SK-N-SH (cell line): ENCODE data around the gene TMEM87B. TPM values are rescaled to one million over a fixed set of nuclear protein-coding genes. Genes with fewer than 3 reads are reported as not detected.

Source experiments
- CTCF ChIA-PET: fragments of 300-600, 350-600 bp; formaldehyde crosslinking; extraction: SDS; loops from one replicate; lab custom pipeline; 2021; lab: Yijun Ruan, JAX
- POLR2A ChIA-PET: fragments of 350-600 bp; sonication (Branson Sonifier 250); formaldehyde crosslinking; extraction: SDS; loops from one replicate; lab custom pipeline; 2020; ENCODE audit warnings: antibody characterized with exemption, inconsistent platforms; lab: Yijun Ruan, JAX
- DNase-seq: peaks from one replicate; pipeline ENCODE4 v3.0.0; 2012
- H2AFZ ChIP-seq: fragments of 200-600 bp; sonication (generic); 2 replicates; pipeline ENCODE4 v1.8.1; 2016; ENCODE audit warnings: antibody characterized with exemption, mild to moderate bottlenecking, low read depth
- H3F3A ChIP-seq: fragments of 200-600 bp; sonication (generic); replicated peaks from 2 replicates; pipeline ENCODE3; 2016; ENCODE audit warnings: antibody characterized with exemption, mild to moderate bottlenecking; ENCODE audit not compliant: insufficient read depth
- H3K27ac ChIP-seq, 2 experiments: fragments of 200-500 bp in 1 of 2; fragments of 200-600 bp in 1 of 2; sonication (Bioruptor generic) in 1 of 2; sonication (generic), shearing (Covaris generic) in 1 of 2; 2 replicates each; pipeline versions ENCODE4 v1.5.1 to v1.6.1; 2014 to 2016; ENCODE audit warnings: low read depth in 2 of 2, inconsistent platforms in 1 of 2, low read length in 1 of 2, mild to moderate bottlenecking in 1 of 2, mixed read lengths in 1 of 2
- H3K27me3 ChIP-seq: fragments of 200-600 bp; sonication (generic), shearing (Covaris generic); 2 replicates; pipeline ENCODE4 v1.6.1; 2016; ENCODE audit warnings: mixed run types; ENCODE audit not compliant: insufficient read depth
- H3K36me3 ChIP-seq, 2 experiments: fragments of 200-500 bp in 1 of 2; fragments of 200-600 bp in 1 of 2; sonication (Bioruptor generic) in 1 of 2; sonication (generic) in 1 of 2; replicated peaks in 1 of 2; 2 replicates each; pipeline versions ENCODE3 to v1.5.1; 2014 to 2016; ENCODE audit warnings: low read length in 1 of 2, mild to moderate bottlenecking in 1 of 2; ENCODE audit not compliant: insufficient read depth in 2 of 2, control insufficient read depth in 1 of 2
- H3K4me1 ChIP-seq, 2 experiments: fragments of 200-500 bp in 1 of 2; fragments of 200-600 bp in 1 of 2; sonication (Bioruptor generic) in 1 of 2; sonication (generic), shearing (Covaris generic) in 1 of 2; 2 replicates each; pipeline versions ENCODE4 v1.5.1 to v1.6.1; 2014 to 2016; ENCODE audit warnings: low read depth in 1 of 2, low read length in 1 of 2, mixed run types in 1 of 2; ENCODE audit not compliant: insufficient read depth in 2 of 2, control insufficient read depth in 1 of 2
- H3K4me2 ChIP-seq: fragments of 200-600 bp; sonication (generic), shearing (Covaris generic); 2 replicates; pipeline ENCODE4 v1.6.1; 2017; ENCODE audit warnings: mixed run types
- H3K4me3 ChIP-seq, 2 experiments: fragments of 200-500 bp in 1 of 2; fragments of 200-600 bp in 1 of 2; sonication (Bioruptor generic) in 1 of 2; sonication (generic), shearing (Covaris generic) in 1 of 2; 2 replicates each; pipeline versions ENCODE4 v1.5.1 to v1.8.1; 2014 to 2016; ENCODE audit warnings: low read depth in 2 of 2, inconsistent platforms in 1 of 2, low read length in 1 of 2, mild to moderate bottlenecking in 1 of 2, mixed read lengths in 1 of 2, moderate library complexity in 1 of 2
- H3K79me2 ChIP-seq: fragments of 200-600 bp; sonication (generic); 2 replicates; pipeline ENCODE4 v1.8.1; 2017; ENCODE audit warnings: mild to moderate bottlenecking; ENCODE audit not compliant: insufficient read depth
- H3K9ac ChIP-seq: fragments of 200-600 bp; sonication (generic); 2 replicates; pipeline ENCODE4 v1.6.1; 2017; ENCODE audit warnings: mixed run types
- H3K9me2 ChIP-seq: fragments of 200-600 bp; sonication (generic); 2 replicates; pipeline ENCODE4 v1.6.1; 2017; ENCODE audit warnings: mixed run types
- H3K9me3 ChIP-seq: fragments of 200-600 bp; sonication (generic); 2 replicates; pipeline ENCODE4 v1.6.1; 2017; ENCODE audit warnings: mixed run types, mild to moderate bottlenecking, moderate library complexity
- H4K20me1 ChIP-seq: fragments of 200-600 bp; sonication (generic); 2 replicates; pipeline ENCODE4 v1.6.1; 2017; ENCODE audit warnings: mild to moderate bottlenecking, mixed run types; ENCODE audit not compliant: insufficient read depth
- EP300 ChIP-seq, 2 experiments: IDR thresholded peaks; 2 replicates each; pipeline versions ENCODE4 v1.4.0 to v1.6.1; 2012; ENCODE audit warnings: borderline replicate concordance in 1 of 2, low read depth in 1 of 2, low read length in 1 of 2
- EZH2phosphoT487 ChIP-seq: fragments of 200-600 bp; sonication (generic); IDR thresholded peaks from 2 replicates; pipeline ENCODE4 v1.6.1; 2017; ENCODE audit warnings: low read depth, mixed run types, mild to moderate bottlenecking, antibody characterized with exemption, moderate library complexity, borderline replicate concordance
- FOXJ3 ChIP-seq: sonication (generic); formaldehyde crosslinking; IDR thresholded peaks from 2 replicates; pipeline ENCODE4 v1.5.1; 2020; ENCODE audit warnings: mild to moderate bottlenecking, missing genetic modification reagents
- MXI1 ChIP-seq: IDR thresholded peaks from 2 replicates; pipeline ENCODE4 v1.6.1; 2012; ENCODE audit warnings: mild to moderate bottlenecking, low read depth, low read length, improper control_type of control experiment
- PBX3 ChIP-seq: IDR thresholded peaks from 2 replicates; pipeline ENCODE4; 2012
- RAD21 ChIP-seq: IDR thresholded peaks from 2 replicates; pipeline ENCODE4 v1.6.1; 2012; ENCODE audit warnings: mild to moderate bottlenecking, low read length
- RCOR1 ChIP-seq: fragments of 150-350 bp; IDR thresholded peaks from 2 replicates; pipeline ENCODE4 v1.6.1; 2017; ENCODE audit warnings: antibody characterized with exemption, low read length
- SMC3 ChIP-seq: IDR thresholded peaks from 2 replicates; pipeline ENCODE4 v1.6.1; 2012; ENCODE audit warnings: low read depth, low read length, improper control_type of control experiment
- TCF12 ChIP-seq: IDR thresholded peaks from 2 replicates; pipeline ENCODE4 v1.4.0; 2012
- WGBS: methylation state at CpG from one replicate; pipeline ENCODE4 v1.1.6; 2017; ENCODE audit warnings: low lambda C conversion rate; 5-methylcytosine and 5-hydroxymethylcytosine counted together
- polyA plus RNA-seq, 3 experiments: library from polyadenylated mRNA; depleted of rRNA; stranded (reverse); fragments of >200 nt; gene quantifications; 2 replicates each; pipeline ENCODE4 v1.2.3, GENCODE V29; 2012
- TF ChIP-seq, protein P1 (sequence below): fragments of 150-350 bp; IDR thresholded peaks from 2 replicates; pipeline ENCODE4 v1.6.1; 2017; ENCODE audit warnings: antibody characterized with exemption, low read length, low read depth, borderline replicate concordance
- TF ChIP-seq, protein P2 (sequence below): IDR thresholded peaks from 2 replicates; pipeline ENCODE4 v1.6.1; 2012; ENCODE audit warnings: mild to moderate bottlenecking, low read depth, low read length, moderate library complexity

The TMEM87B gene
- polyA plus RNA-seq, 1 of the 3 experiments (the other 2 are of a cell fraction), result 7.9 TPM

DNA sequence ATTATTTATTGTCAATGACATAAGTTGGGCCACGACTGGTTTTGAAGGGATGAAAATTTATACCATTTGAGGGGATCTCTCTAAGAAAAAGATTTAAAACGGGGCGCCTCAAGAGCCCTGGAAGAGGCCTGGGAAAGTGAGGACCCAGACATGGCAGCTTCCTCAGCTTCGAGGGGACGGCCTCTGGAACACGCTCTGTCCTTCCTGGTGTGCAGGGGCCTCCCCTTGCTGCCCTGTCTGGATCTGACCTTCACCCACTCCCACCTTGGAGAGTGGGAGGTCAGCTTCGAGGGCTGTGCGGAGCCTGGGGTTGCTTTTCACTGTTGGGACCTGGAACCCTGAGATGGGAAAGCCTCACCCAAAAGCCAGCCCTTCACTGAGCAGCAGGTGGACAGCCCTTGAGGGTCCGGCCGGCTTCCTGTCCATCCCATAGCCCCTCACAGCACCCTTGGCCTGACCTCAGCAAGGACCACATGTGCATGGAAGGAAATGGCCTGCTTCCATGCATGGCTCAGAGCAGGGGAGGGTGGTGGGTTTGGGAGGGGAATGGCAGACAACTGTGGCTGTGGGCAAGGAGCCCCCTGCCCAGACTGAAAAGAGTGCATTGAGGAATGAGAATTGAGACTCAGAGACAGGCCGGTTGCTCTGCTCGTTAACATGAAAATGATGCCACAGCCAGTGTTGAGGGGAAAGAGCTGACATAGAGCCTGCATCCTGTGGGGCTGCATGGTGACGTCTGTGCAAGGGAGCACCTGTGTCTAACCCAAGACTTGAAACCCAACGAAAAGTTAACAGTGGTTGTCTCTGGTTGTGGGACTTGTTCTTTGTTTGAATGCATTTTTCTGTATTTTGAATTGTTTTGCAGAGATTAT lies 99.4 kb downstream of the TMEM87B start (continued):
- TF ChIP-seq, protein P1, sequence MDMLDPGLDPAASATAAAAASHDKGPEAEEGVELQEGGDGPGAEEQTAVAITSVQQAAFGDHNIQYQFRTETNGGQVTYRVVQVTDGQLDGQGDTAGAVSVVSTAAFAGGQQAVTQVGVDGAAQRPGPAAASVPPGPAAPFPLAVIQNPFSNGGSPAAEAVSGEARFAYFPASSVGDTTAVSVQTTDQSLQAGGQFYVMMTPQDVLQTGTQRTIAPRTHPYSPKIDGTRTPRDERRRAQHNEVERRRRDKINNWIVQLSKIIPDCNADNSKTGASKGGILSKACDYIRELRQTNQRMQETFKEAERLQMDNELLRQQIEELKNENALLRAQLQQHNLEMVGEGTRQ, result no peak
- no peak for TF ChIP-seq RAD21
- no peak for TF ChIP-seq PBX3
- TF ChIP-seq, protein P2, sequence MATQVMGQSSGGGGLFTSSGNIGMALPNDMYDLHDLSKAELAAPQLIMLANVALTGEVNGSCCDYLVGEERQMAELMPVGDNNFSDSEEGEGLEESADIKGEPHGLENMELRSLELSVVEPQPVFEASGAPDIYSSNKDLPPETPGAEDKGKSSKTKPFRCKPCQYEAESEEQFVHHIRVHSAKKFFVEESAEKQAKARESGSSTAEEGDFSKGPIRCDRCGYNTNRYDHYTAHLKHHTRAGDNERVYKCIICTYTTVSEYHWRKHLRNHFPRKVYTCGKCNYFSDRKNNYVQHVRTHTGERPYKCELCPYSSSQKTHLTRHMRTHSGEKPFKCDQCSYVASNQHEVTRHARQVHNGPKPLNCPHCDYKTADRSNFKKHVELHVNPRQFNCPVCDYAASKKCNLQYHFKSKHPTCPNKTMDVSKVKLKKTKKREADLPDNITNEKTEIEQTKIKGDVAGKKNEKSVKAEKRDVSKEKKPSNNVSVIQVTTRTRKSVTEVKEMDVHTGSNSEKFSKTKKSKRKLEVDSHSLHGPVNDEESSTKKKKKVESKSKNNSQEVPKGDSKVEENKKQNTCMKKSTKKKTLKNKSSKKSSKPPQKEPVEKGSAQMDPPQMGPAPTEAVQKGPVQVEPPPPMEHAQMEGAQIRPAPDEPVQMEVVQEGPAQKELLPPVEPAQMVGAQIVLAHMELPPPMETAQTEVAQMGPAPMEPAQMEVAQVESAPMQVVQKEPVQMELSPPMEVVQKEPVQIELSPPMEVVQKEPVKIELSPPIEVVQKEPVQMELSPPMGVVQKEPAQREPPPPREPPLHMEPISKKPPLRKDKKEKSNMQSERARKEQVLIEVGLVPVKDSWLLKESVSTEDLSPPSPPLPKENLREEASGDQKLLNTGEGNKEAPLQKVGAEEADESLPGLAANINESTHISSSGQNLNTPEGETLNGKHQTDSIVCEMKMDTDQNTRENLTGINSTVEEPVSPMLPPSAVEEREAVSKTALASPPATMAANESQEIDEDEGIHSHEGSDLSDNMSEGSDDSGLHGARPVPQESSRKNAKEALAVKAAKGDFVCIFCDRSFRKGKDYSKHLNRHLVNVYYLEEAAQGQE, result no peak

DNA sequence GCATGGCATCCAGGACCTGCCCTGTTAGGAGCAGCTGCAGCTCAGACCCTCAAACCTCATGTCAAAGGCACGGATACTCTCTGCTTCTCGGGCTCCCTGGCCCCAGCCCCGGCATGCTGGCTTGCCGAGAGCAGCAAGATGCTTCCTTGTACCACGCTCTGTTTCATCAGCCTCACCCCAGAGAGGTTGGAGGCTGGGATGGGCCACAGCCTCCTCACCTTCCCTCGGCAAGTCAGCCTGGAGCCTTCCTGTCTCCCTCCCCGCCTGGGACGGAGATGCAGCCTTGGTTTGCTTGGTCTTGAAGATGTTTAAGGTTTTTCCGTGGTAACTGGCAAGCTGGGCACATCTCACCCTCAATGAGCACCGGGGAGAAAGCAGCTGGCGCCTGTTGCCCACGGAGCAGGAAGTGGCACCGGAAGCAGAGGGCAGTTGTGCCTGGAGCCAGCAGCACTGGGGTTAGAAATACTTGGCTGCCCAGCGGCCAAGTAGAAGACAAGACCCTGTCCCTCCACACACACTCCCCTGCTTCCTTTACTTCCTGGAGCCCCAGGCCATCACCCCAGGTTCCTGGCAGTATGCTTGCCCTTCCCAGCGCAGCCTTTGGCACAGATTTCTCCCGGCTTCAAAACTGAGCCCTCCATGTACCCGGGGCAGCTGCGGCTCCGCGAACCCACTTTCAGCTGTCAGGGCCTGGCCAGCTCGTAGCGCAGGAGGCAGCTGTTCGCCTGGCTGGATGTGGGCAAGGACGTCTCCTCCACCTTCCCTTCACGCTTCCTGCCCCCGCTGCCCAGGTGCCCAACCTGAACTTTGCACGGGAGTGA lies 100.5 kb downstream of the TMEM87B start:
- Histone ChIP-seq H3K79me2 (no peaks in the 10 kb centered on the region), H3K4me3 (no peak overlapping the region), H3K9ac (no peak overlapping the region), H3K9me3 (no peaks in the 10 kb centered on the region), H3F3A (peaks cover 3% of the 10 kb centered on the region), H3K4me2 (no peak overlapping the region), H3K27ac (no peak overlapping the region), H3K27me3 (no peaks in the 10 kb centered on the region), H3K36me3 (no peaks in the 10 kb centered on the region), H3K9me2 (no peaks in the 10 kb centered on the region), H4K20me1 (no peaks in the 10 kb centered on the region), H3K4me1 (peaks cover 0 to 6% of the 10 kb centered on the region in 2 experiments; a peak in 1 of 4 replicates), H2AFZ (no peak overlapping the region)
- POLR2A ChIA-PET, result no interaction called here
- no peak for DNase-seq
- WGBS, result 90% methylated on average over 26 of the region's 27 CpGs
- TF ChIP-seq, protein P2, result no peak
- TF ChIP-seq FOXJ3 (CRISPR knock-in tag) (no peak), TCF12 (no peak), EZH2phosphoT487 (no peak), SMC3 (no peak), EP300 (IDR thresholded peaks at IDR 0.05; ENCODE audit: borderline replicate concordance in 1 of 2, low read depth in 1 of 2, low read length in 1 of 2) (no peak), RCOR1 (no peak), MXI1 (no peak)
- CTCF ChIA-PET, result no interaction called here
